IgD-negative memory B cell (primary cell): ENCODE results near the gene NT5DC4. TPM values are rescaled to one million over a fixed set of nuclear protein-coding genes. Genes with fewer than 3 reads are reported as not detected.

Experiments used
- H3K27ac Mint-ChIP-seq, 3 donors: one replicate each; pipeline ENCODE4 v1.8.0; 2020 to 2022; ENCODE audit warnings: mild to moderate bottlenecking in 3 of 3, mixed read lengths in 3 of 3, moderate library complexity in 1 of 3
- H3K27me3 Mint-ChIP-seq: one replicate; pipeline ENCODE4 v1.8.0; 2021; ENCODE audit warnings: mixed read lengths
- H3K36me3 Mint-ChIP-seq: one replicate; pipeline ENCODE4 v1.8.0; 2020; ENCODE audit warnings: mild to moderate bottlenecking, mixed read lengths
- H3K4me1 Mint-ChIP-seq, 3 donors: one replicate each; pipeline ENCODE4 v1.8.0; 2020 to 2022; ENCODE audit warnings: mixed read lengths in 3 of 3, mild to moderate bottlenecking in 1 of 3
- H3K4me3 Mint-ChIP-seq, 4 donors: one replicate each; pipeline ENCODE4 v1.8.0; 2020 to 2022; ENCODE audit warnings: mild to moderate bottlenecking in 4 of 4, mixed read lengths in 4 of 4, moderate library complexity in 3 of 4
- H3K9me3 Mint-ChIP-seq, 3 donors: one replicate each; pipeline ENCODE4 v1.8.0; 2020 to 2021; ENCODE audit warnings: mixed read lengths in 3 of 3, mild to moderate bottlenecking in 1 of 3
- polyA plus RNA-seq: library from polyadenylated mRNA; unstranded; fragments of 300-500 nt; fragmentation: Illumina TruSeq; gene quantifications from one replicate; pipeline ENCODE4 v1.2.3, GENCODE V29; 2021

Gene NT5DC4
- polyA plus RNA-seq, 1 donor from 2014 or later, result not detected

GRCh38 chr2:112767693-112768330, 47.0 kb downstream of the NT5DC4 start:
- H3K27ac Mint-ChIP-seq, result peak overlapping the region in 1 of 3 donors; percentile 37
- H3K4me3 Mint-ChIP-seq, result peak overlapping the region; percentile 54 to 85 (median 70)
- no peaks in the 10 kb centered on the region for H3K27me3 Mint-ChIP-seq
- peaks cover 2% of the 10 kb centered on the region for H3K36me3 Mint-ChIP-seq
- H3K9me3 Mint-ChIP-seq, result no peaks in the 10 kb centered on the region
- H3K4me1 Mint-ChIP-seq, result peaks cover 27 to 36% (median 36%) of the 10 kb centered on the region in 3 donors

- Mint-ChIP-seq H3K36me3 (peaks cover 2% of the 10 kb centered on the region), H3K4me3 (peak overlapping the region in 1 of 4 donors; percentile 67), H3K9me3 (no peaks in the 10 kb centered on the region), H3K27me3 (no peaks in the 10 kb centered on the region), H3K4me1 (peaks cover 28 to 33% (median 33%) of the 10 kb centered on the region in 3 donors), H3K27ac (peak overlapping the region in 1 of 3 donors; percentile 59)
Measured at GRCh38 chr2:112768432-112768831, 47.6 kb downstream of the NT5DC4 start.

- H3K9me3 Mint-ChIP-seq, result no peaks in the 10 kb centered on the region
- H3K27ac Mint-ChIP-seq, result no peak overlapping the region
- H3K4me3 Mint-ChIP-seq, result no peak overlapping the region
- peaks cover 14 to 24% (median 22%) of the 10 kb centered on the region in 3 donors for H3K4me1 Mint-ChIP-seq
- peaks cover 2% of the 10 kb centered on the region for H3K36me3 Mint-ChIP-seq
- no peaks in the 10 kb centered on the region for H3K27me3 Mint-ChIP-seq
Measured at GRCh38 chr2:112772322-112772721, 51.5 kb downstream of the NT5DC4 start.

- no peaks in the 10 kb centered on the region for H3K27me3 Mint-ChIP-seq
- no peak overlapping the region for H3K4me3 Mint-ChIP-seq
- H3K27ac Mint-ChIP-seq, result no peak overlapping the region
- H3K36me3 Mint-ChIP-seq, result peaks cover 2% of the 10 kb centered on the region
- peaks cover 7 to 18% (median 17%) of the 10 kb centered on the region in 3 donors for H3K4me1 Mint-ChIP-seq
- H3K9me3 Mint-ChIP-seq, result no peaks in the 10 kb centered on the region
Measured at GRCh38 chr2:112772911-112773475, 52.2 kb downstream of the NT5DC4 start.

GRCh38 chr2:112773556-112773955, 52.7 kb downstream of the NT5DC4 start:
- Mint-ChIP-seq H3K9me3 (no peaks in the 10 kb centered on the region), H3K36me3 (peaks cover 2% of the 10 kb centered on the region), H3K4me1 (peaks cover 4 to 14% (median 14%) of the 10 kb centered on the region in 3 donors), H3K4me3 (no peak overlapping the region), H3K27ac (no peak overlapping the region), H3K27me3 (no peaks in the 10 kb centered on the region)

GRCh38 chr2:112774536-112775285, 53.9 kb downstream of the NT5DC4 start:
- no peak overlapping the region for H3K27ac Mint-ChIP-seq
- peaks cover 4 to 11% (median 10%) of the 10 kb centered on the region in 3 donors for H3K4me1 Mint-ChIP-seq
- no peak overlapping the region for H3K4me3 Mint-ChIP-seq
- no peaks in the 10 kb centered on the region for H3K27me3 Mint-ChIP-seq
- no peaks in the 10 kb centered on the region for H3K9me3 Mint-ChIP-seq
- peaks cover 2% of the 10 kb centered on the region for H3K36me3 Mint-ChIP-seq

GRCh38 chr2:112776113-112776512, 55.3 kb downstream of the NT5DC4 start:
- no peak overlapping the region for H3K27ac Mint-ChIP-seq
- no peaks in the 10 kb centered on the region for H3K36me3 Mint-ChIP-seq
- H3K4me3 Mint-ChIP-seq, result no peak overlapping the region
- H3K27me3 Mint-ChIP-seq, result no peaks in the 10 kb centered on the region
- no peaks in the 10 kb centered on the region for H3K9me3 Mint-ChIP-seq
- H3K4me1 Mint-ChIP-seq, result peaks cover 4 to 7% (median 4%) of the 10 kb centered on the region in 3 donors

GRCh38 chr2:112777036-112777435, 56.2 kb downstream of the NT5DC4 start:
- no peak overlapping the region for H3K27ac Mint-ChIP-seq
- H3K36me3 Mint-ChIP-seq, result no peaks in the 10 kb centered on the region
- H3K4me1 Mint-ChIP-seq, result peaks cover 6 to 14% (median 13%) of the 10 kb centered on the region in 3 donors
- no peak overlapping the region for H3K4me3 Mint-ChIP-seq
- no peaks in the 10 kb centered on the region for H3K9me3 Mint-ChIP-seq
- H3K27me3 Mint-ChIP-seq, result no peaks in the 10 kb centered on the region

- peaks cover 23 to 26% (median 24%) of the 10 kb centered on the region in 3 donors for H3K4me1 Mint-ChIP-seq
- no peak overlapping the region for H3K4me3 Mint-ChIP-seq
- H3K27me3 Mint-ChIP-seq, result no peaks in the 10 kb centered on the region
- no peaks in the 10 kb centered on the region for H3K9me3 Mint-ChIP-seq
- H3K27ac Mint-ChIP-seq, result no peak overlapping the region
- H3K36me3 Mint-ChIP-seq, result no peaks in the 10 kb centered on the region
Measured at GRCh38 chr2:112779598-112779997, 58.8 kb downstream of the NT5DC4 start.

- Mint-ChIP-seq H3K4me3 (peak overlapping the region in 2 of 4 donors; percentile 79 to 86), H3K27ac (peak overlapping the region; percentile 1 to 47 (median 14)), H3K9me3 (no peaks in the 10 kb centered on the region)
Measured at GRCh38 chr2:112782234-112782799, 61.5 kb downstream of the NT5DC4 start.

GRCh38 chr2:112783187-112783714, 62.4 kb downstream of the NT5DC4 start:
- Mint-ChIP-seq H3K9me3 (no peaks in the 10 kb centered on the region), H3K27ac (no peak overlapping the region), H3K36me3 (no peaks in the 10 kb centered on the region), H3K4me3 (no peak overlapping the region), H3K27me3 (no peaks in the 10 kb centered on the region), H3K4me1 (peaks cover 23 to 29% (median 26%) of the 10 kb centered on the region in 3 donors)

More at GRCh38 chr2:112782234-112782799, 61.5 kb downstream of the NT5DC4 start:
- no peaks in the 10 kb centered on the region for H3K36me3 Mint-ChIP-seq
- H3K27me3 Mint-ChIP-seq, result no peaks in the 10 kb centered on the region
- H3K4me1 Mint-ChIP-seq, result peaks cover 23 to 27% (median 26%) of the 10 kb centered on the region in 3 donors

GRCh38 chr2:112784199-112785189, 63.7 kb downstream of the NT5DC4 start, which contains the start of gene IL1A:
Gene IL1A, minus strand, starts transcription at chr2:112784493. Its CDS starts 723 bp downstream, at chr2:112783770.
- Mint-ChIP-seq H3K36me3 (no peaks in the 10 kb centered on the region), H3K4me1 (peaks cover 23 to 29% (median 26%) of the 10 kb centered on the region in 3 donors), H3K4me3 (peak within 1 kb of the TSS in 3 of 4 donors; percentile 7 to 76 (median 74)), H3K9me3 (no peaks in the 10 kb centered on the region), H3K27ac (peak within 1 kb of the TSS in 1 of 3 donors; percentile 78), H3K27me3 (no peaks in the 10 kb centered on the region)

- H3K36me3 Mint-ChIP-seq, result peaks cover 3% of the 10 kb centered on the region
- no peak overlapping the region for H3K4me3 Mint-ChIP-seq
- H3K4me1 Mint-ChIP-seq, result peaks cover 14 to 20% (median 18%) of the 10 kb centered on the region in 3 donors
- no peaks in the 10 kb centered on the region for H3K27me3 Mint-ChIP-seq
- H3K27ac Mint-ChIP-seq, result no peak overlapping the region
- no peaks in the 10 kb centered on the region for H3K9me3 Mint-ChIP-seq
Measured at GRCh38 chr2:112787294-112787693, 66.5 kb downstream of the NT5DC4 start.
